ENCODE data around the gene MBD3L4. TPM values are rescaled to one million over a fixed set of nuclear protein-coding genes. Genes with fewer than 3 reads are reported as not detected.

The MBD3L4 gene
- total RNA-seq, 2 donors from 2014 or later = not detected

GRCh38 chr19:6996810-6997209, 43.2 kb downstream of the MBD3L4 start:
- DNase-seq (no peak), ATAC-seq (no peak)
- intact Hi-C loops (cut with DNase I) = no loop called here

DNA sequence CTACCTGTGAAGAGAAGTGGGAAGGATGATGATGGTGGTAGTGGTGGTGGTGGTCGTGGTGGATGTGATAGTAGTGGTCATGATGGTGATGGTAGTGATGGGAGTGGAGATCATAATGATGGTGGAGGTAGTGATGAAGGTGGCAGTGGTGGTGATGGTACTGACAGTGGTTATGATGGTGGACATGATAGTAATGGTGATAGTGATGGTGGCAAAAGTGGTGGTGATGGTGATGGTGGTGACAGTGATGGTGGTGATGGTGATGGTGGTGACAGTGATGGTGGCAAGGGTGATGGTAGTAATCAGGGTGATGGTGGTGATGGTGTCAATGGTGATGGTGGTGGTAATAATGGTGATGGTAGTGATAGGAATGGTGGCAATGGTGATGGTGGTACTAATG, 44.9 kb downstream of the MBD3L4 start:
- intact Hi-C loops (cut with DNase I) = no loop called here
- no peak for DNase-seq
- no peak for ATAC-seq

GRCh38 chr19:6988257-6988656, 51.7 kb downstream of the MBD3L4 start:
- intact Hi-C loops (cut with DNase I) = no loop called here
- ATAC-seq = no peak
- no peak for DNase-seq

DNA sequence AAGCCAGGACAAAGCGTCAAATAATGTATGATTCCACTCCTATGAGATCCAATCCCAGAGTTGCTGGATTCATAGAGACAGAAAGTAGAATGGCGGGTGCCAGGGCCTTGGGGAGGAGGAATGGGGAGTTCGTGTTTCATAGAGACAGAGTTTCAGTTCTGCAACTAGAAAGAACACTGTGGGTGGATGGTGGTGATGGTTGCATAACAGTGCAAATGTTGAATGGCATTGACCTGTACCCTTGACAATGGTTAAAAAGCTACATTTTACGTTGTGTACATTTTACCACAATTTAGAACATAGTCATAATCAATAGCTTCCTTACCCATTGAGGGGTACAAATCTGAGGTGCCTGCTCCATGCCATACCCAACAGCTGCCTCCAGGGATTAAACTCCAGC, 52.1 kb downstream of the MBD3L4 start:
- DNase-seq (no peak), ATAC-seq (no peak)
- intact Hi-C loops (cut with DNase I) = no loop called here

Other genes starting within 250 kb of the MBD3L4 start
- under 1 TPM; 0.21 to 0.31 TPM for gene ADGRE1, start 152.6 kb downstream of the MBD3L4 start, total RNA-seq
- not detected for gene MBD3L2B, start 18.7 kb downstream of the MBD3L4 start, total RNA-seq
- gene MBD3L5, start 9.6 kb downstream of the MBD3L4 start, total RNA-seq = not detected
- not detected for gene MBD3L2, start 9.1 kb upstream of the MBD3L4 start, total RNA-seq
- not detected for gene MBD3L3, start 18.5 kb upstream of the MBD3L4 start, total RNA-seq
- gene ZNF557, start 29.5 kb upstream of the MBD3L4 start, total RNA-seq = 1 to 10 TPM; 4.4 to 6.3 TPM

All from left cardiac atrium (tissue), 4 donors.